HCT116 (cell line): ENCODE results near the gene FITM1. TPM values are rescaled to one million over a fixed set of nuclear protein-coding genes. Genes with fewer than 3 reads are reported as not detected.

Source experiments
- ATAC-seq: fragments of 200-7000 bp; cut with Tn5 transposase; 2 replicates; pipeline ENCODE4 v1.9.1; 2020; ENCODE audit warnings: mild to moderate bottlenecking, moderate library complexity
- BruUV-seq: library from RNA; stranded (reverse); fragments of 400-500 nt; replicated peaks from 2 replicates; lab custom pipeline; 2021; lab: Mats Ljungman, UMichigan
- CTCF ChIA-PET: fragments of 300-600 bp; sonication (Branson Sonifier 250); formaldehyde crosslinking; loops from one replicate; lab custom pipeline; 2021; ENCODE audit warnings: antibody characterized with exemption; lab: Charles Lee
- POLR2A ChIA-PET: fragments of 300-600, 350-600 bp; sonication (Branson Sonifier 250); formaldehyde crosslinking; loops from one replicate; lab custom pipeline; 2021; ENCODE audit warnings: antibody characterized with exemption; lab: Charles Lee
- RAD21 ChIA-PET, 2 experiments: fragments of 300-600 bp; sonication (Branson Sonifier 250); formaldehyde crosslinking; loops; one replicate each; lab custom pipeline; 2023; ENCODE audit warnings: low total read pairs in 2 of 2; ENCODE audit not compliant: uncharacterized antibody in 2 of 2, unreplicated experiment in 2 of 2, low non-redundant PET in 1 of 2; lab: Charles Lee
- DNase-seq: peaks from one replicate; pipeline ENCODE4 v3.0.0-alpha.2; 2010; ENCODE audit warnings: low read depth, low spot score
- H2AFZ ChIP-seq: fragments of 200-600 bp; shearing (Covaris generic), sonication (generic); 2 replicates; pipeline ENCODE4 v1.6.1; 2017; ENCODE audit warnings: low read depth, mixed run types, mixed read lengths, antibody characterized with exemption, low read length; ENCODE audit not compliant: poor library complexity, severe bottlenecking
- H3K27ac ChIP-seq: 2 replicates; pipeline ENCODE4 v1.5.1; 2012; ENCODE audit warnings: low read depth, low read length
- H3K27me3 ChIP-seq: fragments of 200-600 bp; sonication (generic); 2 replicates; pipeline ENCODE4 v1.6.1; 2016; ENCODE audit warnings: mixed run types, low read length, mixed read lengths; ENCODE audit not compliant: insufficient read depth
- H3K36me3 ChIP-seq, 2 experiments: fragments of 200-500 bp in 1 of 2; fragments of 200-600 bp in 1 of 2; sonication (Bioruptor generic) in 1 of 2; sonication (generic) in 1 of 2; 2 replicates each; pipeline versions ENCODE4 v1.5.1 to v1.6.1; 2014 to 2016; ENCODE audit warnings: low read length in 2 of 2, inconsistent platforms in 1 of 2, mixed read lengths in 1 of 2, mixed run types in 1 of 2; ENCODE audit not compliant: insufficient read depth in 2 of 2, control insufficient read depth in 1 of 2
- H3K4me1 ChIP-seq, 2 experiments: fragments of 200-600 bp in 1 of 2; sonication (generic) in 1 of 2; 2 replicates each; pipeline versions ENCODE4 v1.5.1 to v1.6.1; 2012 to 2017; ENCODE audit warnings: low read length in 2 of 2, inconsistent platforms in 1 of 2, mild to moderate bottlenecking in 1 of 2, mixed read lengths in 1 of 2, mixed run types in 1 of 2, moderate library complexity in 1 of 2; ENCODE audit not compliant: insufficient read depth in 2 of 2, control insufficient read depth in 1 of 2
- H3K4me2 ChIP-seq: fragments of 200-600 bp; sonication (generic); 2 replicates; pipeline ENCODE4 v1.6.1; 2017; ENCODE audit warnings: mixed run types, low read length, mixed read lengths
- H3K4me3 ChIP-seq, 2 experiments: fragments of 200-600 bp in 1 of 2; sonication (generic) in 1 of 2; replicated peaks in 1 of 2; 2 replicates each; pipeline ENCODE4 v1.5.1; 2011 to 2016; ENCODE audit warnings: low read length in 2 of 2, control low read depth in 1 of 2, low read depth in 1 of 2, mild to moderate bottlenecking in 1 of 2, mixed read lengths in 1 of 2, mixed run types in 1 of 2
- H3K79me2 ChIP-seq: fragments of 200-600 bp; sonication (generic); 2 replicates; pipeline ENCODE4 v1.6.1; 2017; ENCODE audit warnings: mild to moderate bottlenecking, mixed run types, low read length, moderate library complexity, mixed read lengths; ENCODE audit not compliant: insufficient read depth
- H3K9ac ChIP-seq: fragments of 200-600 bp; sonication (generic); 2 replicates; pipeline ENCODE4 v1.6.1; 2016; ENCODE audit warnings: low read length, mixed read lengths
- H3K9me2 ChIP-seq: fragments of 200-600 bp; sonication (generic), shearing (Covaris generic); 2 replicates; pipeline ENCODE4 v1.6.1; 2017; ENCODE audit warnings: mixed run types, mild to moderate bottlenecking, moderate library complexity; ENCODE audit not compliant: insufficient read depth
- H3K9me3 ChIP-seq, 2 experiments: fragments of 200-500 bp in 1 of 2; fragments of 200-600 bp in 1 of 2; sonication (Bioruptor generic) in 1 of 2; sonication (generic) in 1 of 2; 2 replicates each; pipeline ENCODE4 v1.6.1; 2014 to 2017; ENCODE audit warnings: low read length in 2 of 2, mixed read lengths in 2 of 2, inconsistent platforms in 1 of 2, low read depth in 1 of 2, mild to moderate bottlenecking in 1 of 2, mixed run types in 1 of 2, moderate library complexity in 1 of 2; ENCODE audit not compliant: control insufficient read depth in 1 of 2, insufficient read depth in 1 of 2
- H4K20me1 ChIP-seq: fragments of 200-600 bp; sonication (generic), shearing (Covaris generic); 2 replicates; pipeline ENCODE4 v1.6.1; 2017; ENCODE audit warnings: mixed run types, mild to moderate bottlenecking, moderate library complexity; ENCODE audit not compliant: insufficient read depth
- ATF3 ChIP-seq: IDR thresholded peaks from 2 replicates; pipeline ENCODE4 v1.6.1; 2012
- CBX3 ChIP-seq: IDR thresholded peaks from 2 replicates; pipeline ENCODE4 v1.6.1; 2012; ENCODE audit warnings: low read depth
- CEBPB ChIP-seq: IDR thresholded peaks from 2 replicates; pipeline ENCODE4 v1.6.1; 2012; ENCODE audit warnings: low read depth
- CTCF ChIP-seq, 3 experiments: fragments of 200-600 bp in 1 of 3; sonication (generic) in 1 of 3; IDR thresholded peaks in 2 of 3; conservative IDR thresholded peaks in 1 of 3; 2 replicates each; pipeline ENCODE4 v1.5.1; 2012 to 2017; ENCODE audit warnings: low read depth in 2 of 3, low read length in 2 of 3, antibody characterized with exemption in 1 of 3, borderline replicate concordance in 1 of 3, control low read depth in 1 of 3, mild to moderate bottlenecking in 1 of 3, mixed read lengths in 1 of 3, mixed run types in 1 of 3, moderate library complexity in 1 of 3; ENCODE audit not compliant: insufficient read depth in 1 of 3
- ELF1 ChIP-seq: IDR thresholded peaks from 2 replicates; pipeline ENCODE4 v1.6.1; 2012; ENCODE audit warnings: low read depth, borderline replicate concordance
- EZH2 ChIP-seq: fragments of 200-600 bp; sonication (generic); IDR thresholded peaks from 2 replicates; pipeline ENCODE4 v1.6.1; 2017; ENCODE audit warnings: antibody characterized with exemption, mixed run types
- FOSL1 ChIP-seq: IDR thresholded peaks from 2 replicates; pipeline ENCODE4 v1.6.1; 2012; ENCODE audit warnings: low read depth
- POLR2A ChIP-seq: IDR thresholded peaks from 2 replicates; pipeline ENCODE4 v1.7.0; 2011; ENCODE audit warnings: borderline replicate concordance; ENCODE audit not compliant: insufficient read depth, insufficient read length; ENCODE audit errors: extremely low read depth
- REST ChIP-seq: IDR thresholded peaks from 2 replicates; pipeline ENCODE4 v1.6.1; 2012; ENCODE audit warnings: low read depth
- SRF ChIP-seq: IDR thresholded peaks from 2 replicates; pipeline ENCODE4 v1.6.1; 2012; ENCODE audit warnings: low read depth
- ZFX ChIP-seq: fragments of 450-650 bp; IDR thresholded peaks from 2 replicates; pipeline ENCODE4 v1.6.1; 2017
- ZNF274 ChIP-seq: fragments of 200-500 bp; sonication (Bioruptor generic); IDR thresholded peaks from 2 replicates; pipeline ENCODE4 v1.6.1; 2014; ENCODE audit warnings: mild to moderate bottlenecking, low read depth, low read length, inconsistent platforms
- intact Hi-C: fragments of 100-400 bp; cut with micrococcal nuclease; formaldehyde crosslinking; loops from 2 replicates; pipeline ENCODE4 v1.10.0; 2022
- total RNA-seq: library from RNA; stranded (reverse); gene quantifications from one replicate; pipeline ENCODE4 v1.2.1, GENCODE V29; 2021; ENCODE audit not compliant: unreplicated experiment

Gene FITM1
- total RNA-seq, 1 experiment from 2014 or later: 0.81 TPM

GRCh38 chr14:24172261-24172860 is 41.9 kb downstream of the FITM1 start:
- no peak for TF ChIP-seq ZNF274
- TF ChIP-seq FOSL1: no peak
- TF ChIP-seq CEBPB: no peak
- no peak for TF ChIP-seq SRF
- no peak for TF ChIP-seq ATF3
- TF ChIP-seq REST: no peak
- TF ChIP-seq POLR2A: no peak
- TF ChIP-seq EZH2: no peak
- TF ChIP-seq ZFX: no peak
- TF ChIP-seq ELF1: no peak
- no peak for TF ChIP-seq CBX3
- no peak for TF ChIP-seq CTCF (IDR thresholded peaks at IDR 0.05 in 2 of 3, conservative IDR thresholded peaks at IDR 0.05 in 1 of 3; ENCODE audit: borderline replicate concordance in 1 of 3, insufficient read depth in 1 of 3, low read depth in 2 of 3, low read length in 2 of 3)
- H3K9me2 ChIP-seq: no peaks in the 10 kb centered on the region
- POLR2A ChIA-PET: no interaction called here
- CTCF ChIA-PET: no interaction called here
- H2AFZ ChIP-seq: no peak overlapping the region
- H3K4me1 ChIP-seq: no peaks in the 10 kb centered on the region
- RAD21 ChIA-PET: no interaction called here
- no peak overlapping the region for H3K9ac ChIP-seq
- no TSS peak for BruUV-seq
- H3K36me3 ChIP-seq: no peaks in the 10 kb centered on the region
- no peak overlapping the region for H3K4me3 ChIP-seq
- H3K9me3 ChIP-seq: no peaks in the 10 kb centered on the region
- no peaks in the 10 kb centered on the region for H3K27me3 ChIP-seq
- intact Hi-C loops: no loop called here
- no peaks in the 10 kb centered on the region for H3K79me2 ChIP-seq
- no peak overlapping the region for H3K27ac ChIP-seq
- no peak for DNase-seq
- ATAC-seq: no peak
- no peaks in the 10 kb centered on the region for H4K20me1 ChIP-seq
- H3K4me2 ChIP-seq: no peak overlapping the region
